Endothelial cell (in vitro differentiated cells): ENCODE results near the gene CD300E. TPM values are rescaled to one million over a fixed set of nuclear protein-coding genes. Genes with fewer than 3 reads are reported as not detected.

ENCODE experiments used
- DNase-seq: peaks from one replicate; pipeline ENCODE4 v3.0.0; 2021; ENCODE audit warnings: low spot score
- H3K27ac Mint-ChIP-seq: one replicate; pipeline ENCODE4 v1.8.0; 2021; ENCODE audit warnings: mixed read lengths, inconsistent platforms; ENCODE audit not compliant: unreplicated experiment
- H3K27me3 Mint-ChIP-seq: one replicate; pipeline ENCODE4 v1.8.0; 2021; ENCODE audit warnings: mild to moderate bottlenecking, moderate library complexity, mixed read lengths, inconsistent platforms; ENCODE audit not compliant: unreplicated experiment
- H3K36me3 Mint-ChIP-seq: one replicate; pipeline ENCODE4 v1.8.0; 2021; ENCODE audit warnings: mild to moderate bottlenecking, low read depth, mixed read lengths, inconsistent platforms; ENCODE audit not compliant: unreplicated experiment
- H3K4me1 Mint-ChIP-seq: one replicate; pipeline ENCODE4 v1.8.0; 2021; ENCODE audit warnings: mild to moderate bottlenecking, mixed read lengths, inconsistent platforms; ENCODE audit not compliant: unreplicated experiment
- H3K4me3 Mint-ChIP-seq: one replicate; pipeline ENCODE4 v1.8.0; 2021; ENCODE audit warnings: mild to moderate bottlenecking, mixed read lengths, inconsistent platforms; ENCODE audit not compliant: unreplicated experiment
- H3K9me3 Mint-ChIP-seq: one replicate; pipeline ENCODE4 v1.8.0; 2021; ENCODE audit warnings: mixed read lengths, inconsistent platforms; ENCODE audit not compliant: unreplicated experiment
- CTCF ChIP-seq: fragments of 200-600 bp; sonication (generic); IDR thresholded peaks from one replicate; pipeline ENCODE4 v1.5.0; 2021; ENCODE audit warnings: antibody characterized with exemption; ENCODE audit not compliant: unreplicated experiment
- total RNA-seq: library from RNA; stranded (reverse); fragmentation: NEBNext Ultra II Directional; extraction: Animal tissue kit (Norgen Biotek cat#: 25700); gene quantifications from one replicate; pipeline ENCODE4 v1.2.1, GENCODE V29; 2021; ENCODE audit not compliant: unreplicated experiment

CD300E gene
- total RNA-seq, 1 donor from 2014 or later = not detected

- Mint-ChIP-seq H3K27me3 (peaks cover 8% of the 10 kb centered on the region), H3K36me3 (no peaks in the 10 kb centered on the region), H3K27ac (no peak overlapping the region), H3K9me3 (no peaks in the 10 kb centered on the region), H3K4me1 (no peaks in the 10 kb centered on the region), H3K4me3 (no peak overlapping the region)
- TF ChIP-seq CTCF = no peak
- DNase-seq = no peak
Observed at GRCh38 chr17:74618451-74618850, 5.1 kb downstream of the CD300E start.

- Mint-ChIP-seq H3K4me1 (no peaks in the 10 kb centered on the region), H3K36me3 (no peaks in the 10 kb centered on the region), H3K9me3 (no peaks in the 10 kb centered on the region), H3K4me3 (no peak overlapping the region), H3K27ac (no peak overlapping the region), H3K27me3 (peaks cover 10% of the 10 kb centered on the region)
- no peak for TF ChIP-seq CTCF
- DNase-seq = no peak
Observed at GRCh38 chr17:74616696-74617095, 6.8 kb downstream of the CD300E start.

GRCh38 chr17:74612046-74612445, 11.5 kb downstream of the CD300E start:
- Mint-ChIP-seq H3K9me3 (no peaks in the 10 kb centered on the region), H3K27me3 (peaks cover 4% of the 10 kb centered on the region)
- TF ChIP-seq CTCF = no peak

GRCh38 chr17:74610108-74610507, 13.4 kb downstream of the CD300E start:
- no peak overlapping the region for H3K4me3 Mint-ChIP-seq
- H3K36me3 Mint-ChIP-seq = no peaks in the 10 kb centered on the region
- no peak for TF ChIP-seq CTCF
- no peaks in the 10 kb centered on the region for H3K4me1 Mint-ChIP-seq
- no peak for DNase-seq
- peaks cover 4% of the 10 kb centered on the region for H3K27me3 Mint-ChIP-seq
- no peaks in the 10 kb centered on the region for H3K9me3 Mint-ChIP-seq
- no peak overlapping the region for H3K27ac Mint-ChIP-seq

More at GRCh38 chr17:74612046-74612445, 11.5 kb downstream of the CD300E start:
- H3K27ac Mint-ChIP-seq = no peak overlapping the region
- no peaks in the 10 kb centered on the region for H3K36me3 Mint-ChIP-seq
- no peak for DNase-seq
- no peak overlapping the region for H3K4me3 Mint-ChIP-seq
- no peaks in the 10 kb centered on the region for H3K4me1 Mint-ChIP-seq

- H3K4me3 Mint-ChIP-seq = no peak overlapping the region
- no peaks in the 10 kb centered on the region for H3K4me1 Mint-ChIP-seq
- no peaks in the 10 kb centered on the region for H3K9me3 Mint-ChIP-seq
- no peaks in the 10 kb centered on the region for H3K36me3 Mint-ChIP-seq
- no peak overlapping the region for H3K27ac Mint-ChIP-seq
- no peak for TF ChIP-seq CTCF
- DNase-seq = no peak
- H3K27me3 Mint-ChIP-seq = peaks cover 5% of the 10 kb centered on the region
Observed at GRCh38 chr17:74608511-74608910, 15.0 kb downstream of the CD300E start.
